ENCODE results near the gene FAM124A. TPM values are rescaled to one million over a fixed set of nuclear protein-coding genes. Genes with fewer than 3 reads are reported as not detected.
A peak's percentile ranks its signal among the peaks of the same experiment; 100 is the strongest.

Gene FAM124A
- total and polyA plus RNA-seq, 2 of the 8 experiments (the other 6 are each of a cell fraction or from before 2014, with no cell fraction given), result 40.7 to 49.9 TPM

DNA sequence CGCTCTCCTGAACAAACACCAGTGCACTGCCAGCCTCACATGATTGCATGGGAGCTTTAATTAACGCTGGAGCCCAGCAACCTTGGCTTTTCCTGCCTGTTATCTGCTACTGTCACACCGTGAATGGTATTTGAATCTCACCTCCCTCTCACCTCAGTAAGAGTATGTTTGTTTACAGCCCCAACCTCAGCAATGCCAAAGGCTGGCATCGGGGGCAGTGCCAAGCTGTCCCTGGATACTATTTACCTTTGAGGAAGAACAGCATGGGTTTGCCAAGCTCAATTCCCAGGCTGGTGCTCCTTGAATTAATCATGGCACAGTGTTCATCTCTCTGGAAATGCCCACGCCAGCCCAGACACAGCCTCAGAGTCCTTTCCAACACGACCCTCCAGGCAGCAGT lies 60.1 kb downstream of the FAM124A start:
- Histone ChIP-seq H4K91ac (replicated peaks; ENCODE audit: insufficient read length, low read length) (no peak overlapping the region), H2AK5ac (ENCODE audit: low read depth, low read length) (no peak overlapping the region), H2BK120ac (replicated peaks; ENCODE audit: low read depth, low read length) (no peak overlapping the region), H3K14ac (ENCODE audit: insufficient read length) (no peak overlapping the region), H4K8ac (ENCODE audit: extremely low read depth, insufficient read depth, low read length) (no peak overlapping the region), H3K23me2 (ENCODE audit: low read depth, low read length) (no peaks in the 10 kb centered on the region), H3K4me3 (ENCODE audit: extremely low read depth in 1 of 4, insufficient read depth in 2 of 4, low read depth in 3 of 4, low read length in 4 of 4) (no peak overlapping the region), H3K36me3 (ENCODE audit: control insufficient read depth in 2 of 4, insufficient read depth in 4 of 4, low read length in 3 of 4) (peaks cover 11 to 44% (median 16%) of the 10 kb centered on the region in 4 experiments), H3K9ac (replicated peaks in 1 of 4; ENCODE audit: extremely low read depth in 1 of 4, low read depth in 3 of 4, low read length in 3 of 4) (no peak overlapping the region), H3K4me1 (replicated peaks in 1 of 4; ENCODE audit: control insufficient read depth in 3 of 4, insufficient read depth in 4 of 4, low read length in 3 of 4) (peaks cover 1 to 3% (median 2%) of the 10 kb centered on the region in 4 experiments; a peak in 4 of 7 replicates), H3K79me2 (ENCODE audit: control insufficient read depth in 1 of 2, insufficient read depth in 2 of 2, low read length in 2 of 2) (no peaks in the 10 kb centered on the region), H2BK5ac (ENCODE audit: low read depth, low read length) (no peak overlapping the region), H3K56ac (replicated peaks; ENCODE audit: insufficient read length, low read depth, low read length) (no peak overlapping the region), H3K9me3 (ENCODE audit: insufficient read depth in 2 of 2, low read depth in 1 of 2, low read length in 1 of 2) (no peaks in the 10 kb centered on the region), H2AFZ (ENCODE audit: low read length) (no peak overlapping the region), H3K23ac (ENCODE audit: insufficient read length) (no peak overlapping the region), H4K20me1 (replicated peaks in 1 of 2; ENCODE audit: control insufficient read depth in 1 of 2, insufficient read depth in 2 of 2, low read length in 2 of 2) (peaks cover 0 to 1% of the 10 kb centered on the region in 2 experiments), H2BK20ac (ENCODE audit: low read length) (no peak overlapping the region), H3K4ac (replicated peaks; ENCODE audit: insufficient read length, low read depth, low read length) (no peak overlapping the region), H3K79me1 (ENCODE audit: low read depth, low read length) (no peaks in the 10 kb centered on the region), H3K27ac (ENCODE audit: low read depth, low read length) (no peak overlapping the region), H3K4me2 (ENCODE audit: insufficient read depth in 1 of 2, low read depth in 2 of 2, low read length in 2 of 2) (no peak overlapping the region; a peak in 1 of 4 replicates), H3K18ac (ENCODE audit: extremely low read depth, low read length) (no peak overlapping the region), H2BK12ac (ENCODE audit: low read depth, low read length) (no peak overlapping the region), H3K27me3 (replicated peaks in 1 of 4; ENCODE audit: control insufficient read depth in 3 of 4, extremely low read depth in 1 of 4, insufficient read depth in 3 of 4, low read length in 3 of 4) (no peaks in the 10 kb centered on the region), H4K5ac (ENCODE audit: insufficient read length, low read depth, low read length) (no peak overlapping the region), H2BK15ac (ENCODE audit: low read length) (no peak overlapping the region)
- WGBS, 2 experiments (ENCODE audit: extremely low coverage in 1 of 2, insufficient coverage in 1 of 2, insufficient read length in 1 of 2, insufficient replicate concordance in 2 of 2, low coverage in 1 of 2, low lambda C conversion rate in 2 of 2, missing lambda C conversion rate in 1 of 2), result 92% methylated on average over 6 of the region's 6 CpGs; no CpG with 5 or more reads in 1 of the 2 experiments
- FAIRE-seq, result no peak
- POLR2A ChIA-PET (ENCODE audit: partially characterized antibody), result interaction anchor here (0.5 to 4.2 kb wide), 8 partner anchors 15 to 107 kb away, joined by 3 to 19 read pairs (median 4); no protein-coding TSS in a partner anchor
- TF ChIP-seq, protein P1, sequence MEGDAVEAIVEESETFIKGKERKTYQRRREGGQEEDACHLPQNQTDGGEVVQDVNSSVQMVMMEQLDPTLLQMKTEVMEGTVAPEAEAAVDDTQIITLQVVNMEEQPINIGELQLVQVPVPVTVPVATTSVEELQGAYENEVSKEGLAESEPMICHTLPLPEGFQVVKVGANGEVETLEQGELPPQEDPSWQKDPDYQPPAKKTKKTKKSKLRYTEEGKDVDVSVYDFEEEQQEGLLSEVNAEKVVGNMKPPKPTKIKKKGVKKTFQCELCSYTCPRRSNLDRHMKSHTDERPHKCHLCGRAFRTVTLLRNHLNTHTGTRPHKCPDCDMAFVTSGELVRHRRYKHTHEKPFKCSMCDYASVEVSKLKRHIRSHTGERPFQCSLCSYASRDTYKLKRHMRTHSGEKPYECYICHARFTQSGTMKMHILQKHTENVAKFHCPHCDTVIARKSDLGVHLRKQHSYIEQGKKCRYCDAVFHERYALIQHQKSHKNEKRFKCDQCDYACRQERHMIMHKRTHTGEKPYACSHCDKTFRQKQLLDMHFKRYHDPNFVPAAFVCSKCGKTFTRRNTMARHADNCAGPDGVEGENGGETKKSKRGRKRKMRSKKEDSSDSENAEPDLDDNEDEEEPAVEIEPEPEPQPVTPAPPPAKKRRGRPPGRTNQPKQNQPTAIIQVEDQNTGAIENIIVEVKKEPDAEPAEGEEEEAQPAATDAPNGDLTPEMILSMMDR (IDR thresholded peaks at IDR 0.05; ENCODE audit: control extremely low read depth in 1 of 3, insufficient read depth in 1 of 3, low read depth in 1 of 3, low read length in 3 of 3), result peak in 1 of 3 experiments; percentile 16; a peak in 1 of 4 replicates
- TF ChIP-seq, protein P2, sequence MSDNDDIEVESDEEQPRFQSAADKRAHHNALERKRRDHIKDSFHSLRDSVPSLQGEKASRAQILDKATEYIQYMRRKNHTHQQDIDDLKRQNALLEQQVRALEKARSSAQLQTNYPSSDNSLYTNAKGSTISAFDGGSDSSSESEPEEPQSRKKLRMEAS (IDR thresholded peaks at IDR 0.05), result no peak
- peak in 1 of 2 experiments; percentile 28 for DNase-seq (ENCODE audit: low read depth in 1 of 2, low spot score in 2 of 2)
- CTCF ChIA-PET (ENCODE audit: partially characterized antibody), result interaction anchor here (0.6 to 2.3 kb wide), 18 partner anchors 9 to 161 kb away, joined by 3 to 16 read pairs (median 4); no protein-coding TSS in a partner anchor

Data from H1 (cell line).